IMR-90 (cell line): Measurements from ENCODE around the gene CYGB. TPM values are rescaled to one million over a fixed set of nuclear protein-coding genes. Genes with fewer than 3 reads are reported as not detected.

Experiments
- MAFK ChIP-seq: IDR thresholded peaks from 2 replicates; pipeline ENCODE4 v1.6.1; 2012; ENCODE audit warnings: low read depth, low read length, improper control_type of control experiment
- MAZ ChIP-seq: IDR thresholded peaks from 2 replicates; pipeline ENCODE4 v1.6.1; 2012; ENCODE audit warnings: low read depth, mild to moderate bottlenecking, low read length, improper control_type of control experiment, moderate library complexity, borderline replicate concordance
- SMC3 ChIP-seq: fragments of 150-350 bp; IDR thresholded peaks from 2 replicates; pipeline ENCODE4 v1.6.1; 2016; ENCODE audit warnings: low read depth, mild to moderate bottlenecking, antibody characterized with exemption, low read length, moderate library complexity
- polyA plus RNA-seq, 3 experiments: library from polyadenylated mRNA; depleted of rRNA; stranded (reverse); fragments of >200 nt; gene quantifications; 2 replicates each; pipeline ENCODE4 v1.2.3, GENCODE V29; 2012; ENCODE audit warnings: low replicate concordance in 1 of 3
- total RNA-seq: library from RNA; depleted of rRNA; stranded (reverse); fragments of >200 nt; gene quantifications from 2 replicates; pipeline ENCODE4 v1.2.3, GENCODE V29; 2012
- TF ChIP-seq, protein P1 (sequence below): fragments of 150-350 bp; IDR thresholded peaks from 2 replicates; pipeline ENCODE4 v1.6.1; 2016; ENCODE audit warnings: low read depth, mild to moderate bottlenecking, low read length, moderate library complexity, borderline replicate concordance

The CYGB gene
- total and polyA plus RNA-seq, 2 of the 4 experiments (the other 2 are of a cell fraction), result 1.3 to 2.9 TPM

DNA sequence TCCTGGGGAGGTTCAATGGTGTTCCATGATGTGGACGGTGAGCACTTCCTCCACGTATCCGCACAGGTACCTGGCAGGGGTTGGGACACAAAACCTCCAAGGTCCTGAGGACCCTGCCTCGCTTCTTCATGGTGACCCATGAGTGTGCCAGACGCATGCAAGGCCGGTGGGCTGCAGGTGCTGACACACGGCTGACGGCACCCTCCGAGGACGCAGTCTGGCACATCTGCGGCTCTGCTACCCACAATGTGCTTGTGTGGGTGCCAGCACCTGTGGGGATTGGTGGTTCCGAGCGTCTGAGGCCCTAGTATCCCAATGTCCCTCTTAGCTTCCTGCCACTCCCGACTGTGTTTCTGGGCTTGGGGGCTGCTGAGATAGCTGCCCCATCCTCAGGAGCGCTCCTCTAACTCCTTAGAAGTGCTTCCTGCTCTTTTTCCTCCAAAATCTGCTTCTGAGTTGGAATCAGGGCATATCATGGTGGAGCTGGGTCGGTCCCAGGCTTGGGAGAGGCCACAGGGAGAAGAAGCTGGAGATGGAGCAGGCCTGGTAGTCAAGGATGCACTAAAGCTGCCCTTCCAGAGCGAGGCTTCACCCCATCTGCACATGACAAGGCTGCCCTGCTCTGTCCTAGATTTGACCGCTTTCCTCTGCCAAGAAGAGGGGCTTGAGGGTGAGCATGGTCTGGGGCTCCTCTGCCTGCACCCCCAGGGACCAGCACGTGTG is 1.6 kb downstream of the CYGB start (continued):
- TF ChIP-seq MAFK, result no peak
- TF ChIP-seq, protein P1, sequence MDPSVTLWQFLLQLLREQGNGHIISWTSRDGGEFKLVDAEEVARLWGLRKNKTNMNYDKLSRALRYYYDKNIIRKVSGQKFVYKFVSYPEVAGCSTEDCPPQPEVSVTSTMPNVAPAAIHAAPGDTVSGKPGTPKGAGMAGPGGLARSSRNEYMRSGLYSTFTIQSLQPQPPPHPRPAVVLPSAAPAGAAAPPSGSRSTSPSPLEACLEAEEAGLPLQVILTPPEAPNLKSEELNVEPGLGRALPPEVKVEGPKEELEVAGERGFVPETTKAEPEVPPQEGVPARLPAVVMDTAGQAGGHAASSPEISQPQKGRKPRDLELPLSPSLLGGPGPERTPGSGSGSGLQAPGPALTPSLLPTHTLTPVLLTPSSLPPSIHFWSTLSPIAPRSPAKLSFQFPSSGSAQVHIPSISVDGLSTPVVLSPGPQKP, result no peak
- no peak for TF ChIP-seq SMC3
- no peak for TF ChIP-seq MAZ
